ENCODE results near the gene AK3.

DNA sequence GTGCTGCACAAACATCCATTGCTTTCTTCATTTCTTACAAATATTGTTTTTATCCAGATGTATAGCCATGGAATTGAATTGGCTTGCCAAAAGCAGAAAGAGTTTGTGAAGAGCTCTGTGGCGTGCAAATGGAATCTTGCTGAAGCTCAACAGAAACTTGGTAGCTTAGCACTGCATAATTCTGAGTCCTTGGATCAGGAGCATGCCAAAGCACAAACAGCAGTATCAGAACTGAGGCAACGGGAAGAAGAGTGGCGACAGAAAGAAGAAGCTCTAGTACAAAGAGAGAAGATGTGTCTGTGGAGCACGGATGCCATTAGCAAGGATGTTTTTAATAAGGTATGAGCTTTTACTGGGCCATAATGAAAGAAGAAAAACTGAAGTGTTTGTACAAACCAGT lies 56.2 kb downstream of the AK3 start:
- TF ChIP-seq, protein P1, sequence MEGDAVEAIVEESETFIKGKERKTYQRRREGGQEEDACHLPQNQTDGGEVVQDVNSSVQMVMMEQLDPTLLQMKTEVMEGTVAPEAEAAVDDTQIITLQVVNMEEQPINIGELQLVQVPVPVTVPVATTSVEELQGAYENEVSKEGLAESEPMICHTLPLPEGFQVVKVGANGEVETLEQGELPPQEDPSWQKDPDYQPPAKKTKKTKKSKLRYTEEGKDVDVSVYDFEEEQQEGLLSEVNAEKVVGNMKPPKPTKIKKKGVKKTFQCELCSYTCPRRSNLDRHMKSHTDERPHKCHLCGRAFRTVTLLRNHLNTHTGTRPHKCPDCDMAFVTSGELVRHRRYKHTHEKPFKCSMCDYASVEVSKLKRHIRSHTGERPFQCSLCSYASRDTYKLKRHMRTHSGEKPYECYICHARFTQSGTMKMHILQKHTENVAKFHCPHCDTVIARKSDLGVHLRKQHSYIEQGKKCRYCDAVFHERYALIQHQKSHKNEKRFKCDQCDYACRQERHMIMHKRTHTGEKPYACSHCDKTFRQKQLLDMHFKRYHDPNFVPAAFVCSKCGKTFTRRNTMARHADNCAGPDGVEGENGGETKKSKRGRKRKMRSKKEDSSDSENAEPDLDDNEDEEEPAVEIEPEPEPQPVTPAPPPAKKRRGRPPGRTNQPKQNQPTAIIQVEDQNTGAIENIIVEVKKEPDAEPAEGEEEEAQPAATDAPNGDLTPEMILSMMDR (IDR thresholded peaks at IDR 0.05), result no peak
- no peak for TF ChIP-seq POLR2A (IDR thresholded peaks at IDR 0.05)
- no peak for TF ChIP-seq EP300 (IDR thresholded peaks at IDR 0.05)

Measured in upper lobe of left lung (tissue), 4 donors.